Testis (tissue), 3 donors: Measurements from ENCODE around the gene CLMN. TPM values are rescaled to one million over a fixed set of nuclear protein-coding genes. Genes with fewer than 3 reads are reported as not detected.

Source experiments
- DNase-seq: peaks from one replicate; pipeline ENCODE4 v3.0.0-alpha.2; 2019
- H3K27ac ChIP-seq, 2 donors: fragments of 200-600 bp; sonication (generic); one replicate each; pipeline ENCODE4 v1.5.1; 2019
- H3K27me3 ChIP-seq: fragments of 200-600 bp; sonication (generic); one replicate; pipeline ENCODE4 v1.5.1; 2019
- H3K36me3 ChIP-seq: fragments of 200-600 bp; sonication (generic); one replicate; pipeline ENCODE4 v1.5.1; 2017; ENCODE audit warnings: low read depth; ENCODE audit errors: missing control alignments
- H3K4me1 ChIP-seq: fragments of 200-600 bp; sonication (generic); one replicate; pipeline ENCODE4 v1.5.1; 2019
- H3K4me3 ChIP-seq, 2 donors: fragments of 200-600 bp; sonication (generic); one replicate each; pipeline ENCODE4 v1.5.1; 2017 to 2019
- H3K9me3 ChIP-seq: fragments of 200-600 bp; sonication (generic); one replicate; pipeline ENCODE4 v1.5.1; 2017
- CTCF ChIP-seq, 3 experiments: fragments of 450-650 bp in 2 of 3; fragments of 200-600 bp in 1 of 3; sonication (generic) in 1 of 3; IDR thresholded peaks; one replicate each; pipeline ENCODE4 v1.5.1; 2016 to 2019; ENCODE audit warnings: antibody characterized with exemption in 3 of 3, mild to moderate bottlenecking in 2 of 3, moderate library complexity in 1 of 3
- POLR2A ChIP-seq: fragments of 450-650 bp; IDR thresholded peaks from one replicate; pipeline ENCODE4 v1.6.1; 2017; ENCODE audit warnings: antibody characterized with exemption, mild to moderate bottlenecking, moderate library complexity
- WGBS, 2 donors: methylation state at CpG; one replicate each; pipeline ENCODE4 v1.1.5; 2018; 5-methylcytosine and 5-hydroxymethylcytosine counted together
- intact Hi-C: fragments of 100-400 bp; cut with DNase I; formaldehyde crosslinking; loops from one replicate; pipeline ENCODE4 v1.15.1; 2023; ENCODE audit warnings: low total_unique reads
- polyA plus RNA-seq: library from polyadenylated mRNA; stranded (reverse); fragments of 350-450 nt; fragmentation: Illumina TruSeq; extraction: RNeasy Lipid Tissue Mini Kit (QIAGEN cat#74804); gene quantifications from one replicate; pipeline ENCODE4 v1.2.3, GENCODE V29; 2014; ENCODE audit warnings: low read depth, low replicate concordance; ENCODE audit not compliant: insufficient read depth
- total RNA-seq, 2 donors: library from RNA; depleted of rRNA; stranded (reverse); fragments of >200 nt; gene quantifications; one replicate each; pipeline ENCODE4 v1.2.3, GENCODE V29; 2016

The CLMN gene
- total and polyA plus RNA-seq, 3 donors from 2014 or later: 35.9 to 134 (median 68.0) TPM

DNA sequence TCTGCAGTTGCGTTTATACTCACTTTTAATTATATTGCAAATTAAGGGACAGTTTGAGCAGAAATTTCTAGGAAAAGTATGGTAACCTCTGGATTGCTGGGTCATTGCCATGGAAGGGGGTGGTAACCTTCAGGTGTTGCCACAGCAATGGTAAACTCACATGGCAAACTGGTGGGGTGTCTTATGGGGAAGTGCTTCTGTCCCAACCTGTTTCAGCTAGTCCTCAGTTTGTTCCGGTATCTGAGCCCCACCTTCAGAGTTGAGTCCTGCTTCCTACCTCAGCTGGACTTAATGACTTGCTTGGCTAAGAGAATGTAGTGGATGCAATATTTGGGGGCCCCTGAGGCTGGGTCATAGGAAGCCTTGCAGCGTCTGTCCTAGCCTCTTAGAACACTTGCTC lies 7.3 kb upstream of the CLMN start:
- no peaks in the 10 kb centered on the region for H3K4me1 ChIP-seq
- no peaks in the 10 kb centered on the region for H3K27me3 ChIP-seq
- no peak overlapping the region for H3K27ac ChIP-seq
- TF ChIP-seq CTCF (IDR thresholded peaks at IDR 0.05) (no peak), POLR2A (no peak)
- H3K36me3 ChIP-seq: no peaks in the 10 kb centered on the region
- no peak overlapping the region for H3K4me3 ChIP-seq
- no peak for DNase-seq
- no peaks in the 10 kb centered on the region for H3K9me3 ChIP-seq
- intact Hi-C loops: no loop called here
- 92 to 100% methylated on average over 2 to 3 of the region's 3 CpGs for WGBS, 2 donors

DNA sequence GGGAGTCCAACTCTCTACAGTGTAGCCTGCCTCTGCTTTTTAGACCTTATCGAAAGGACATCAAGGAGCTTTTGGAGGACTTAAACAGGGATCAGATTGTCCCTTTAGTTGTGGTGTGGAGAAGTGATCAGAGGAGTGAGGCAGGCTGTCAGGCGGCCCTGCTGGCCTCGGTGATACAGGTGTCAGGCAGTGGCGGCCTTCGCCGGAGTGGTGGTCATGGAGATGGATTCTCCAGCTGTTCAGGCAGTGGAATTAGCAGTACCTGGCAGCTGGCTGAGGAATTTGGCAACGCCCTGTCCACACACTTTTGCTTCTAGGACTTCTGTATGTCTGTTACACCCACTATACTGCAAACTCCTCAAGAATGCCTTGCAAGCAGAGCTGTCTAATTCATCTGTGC lies 4.2 kb upstream of the CLMN start:
- DNase-seq: no peak
- intact Hi-C loops: no loop called here
- no peak overlapping the region for H3K4me3 ChIP-seq
- no peaks in the 10 kb centered on the region for H3K9me3 ChIP-seq
- no peaks in the 10 kb centered on the region for H3K27me3 ChIP-seq
- peaks cover 6% of the 10 kb centered on the region for H3K4me1 ChIP-seq
- no peak overlapping the region for H3K27ac ChIP-seq
- TF ChIP-seq CTCF (IDR thresholded peaks at IDR 0.05) (no peak), POLR2A (no peak)
- WGBS, 2 donors: 94 to 98% methylated on average over 6 to 7 of the region's 7 CpGs
- no peaks in the 10 kb centered on the region for H3K36me3 ChIP-seq

DNA sequence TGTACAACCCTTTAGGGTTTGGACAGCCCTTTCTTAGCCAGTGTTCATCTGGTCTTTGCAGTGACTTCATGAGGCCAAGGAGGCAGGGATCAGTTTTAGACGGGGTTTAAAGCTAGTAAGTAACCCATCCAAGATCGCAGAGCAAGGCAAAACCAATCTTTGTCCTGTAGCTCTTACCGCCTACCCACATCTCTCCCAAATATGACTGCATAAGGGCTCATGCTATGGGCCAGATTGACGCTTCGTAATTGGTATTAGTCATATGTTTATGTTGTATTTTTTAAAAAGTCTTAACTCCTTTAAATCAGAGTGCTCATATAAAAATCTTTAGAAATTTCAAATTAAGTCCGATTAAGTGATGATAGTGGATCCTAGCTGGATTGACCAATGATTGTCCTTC lies 3.7 kb upstream of the CLMN start:
- no peaks in the 10 kb centered on the region for H3K9me3 ChIP-seq
- 85 to 93% methylated on average over 6 of the region's 6 CpGs for WGBS, 2 donors
- no peaks in the 10 kb centered on the region for H3K27me3 ChIP-seq
- peaks cover 6% of the 10 kb centered on the region for H3K4me1 ChIP-seq
- intact Hi-C loops: no loop called here
- H3K4me3 ChIP-seq: no peak overlapping the region
- TF ChIP-seq POLR2A (no peak), CTCF (IDR thresholded peaks at IDR 0.05) (no peak)
- H3K36me3 ChIP-seq: no peaks in the 10 kb centered on the region
- H3K27ac ChIP-seq: no peak overlapping the region
- DNase-seq: no peak

GRCh38 chr14:95322651-95323050 lies 2.9 kb upstream of the CLMN start:
- TF ChIP-seq CTCF (IDR thresholded peaks at IDR 0.05) (no peak), POLR2A (no peak)
- no peaks in the 10 kb centered on the region for H3K36me3 ChIP-seq

GRCh38 chr14:95321693-95322455 lies 2.2 kb upstream of the CLMN start:
- no peak overlapping the region for H3K4me3 ChIP-seq
- H3K4me1 ChIP-seq: peaks cover 6% of the 10 kb centered on the region
- no peak for TF ChIP-seq POLR2A
- no peak for TF ChIP-seq CTCF (IDR thresholded peaks at IDR 0.05)
- no peak for DNase-seq
- no peaks in the 10 kb centered on the region for H3K9me3 ChIP-seq
- WGBS, 2 donors: 86 to 89% methylated on average over 5 of the region's 5 CpGs
- no peaks in the 10 kb centered on the region for H3K36me3 ChIP-seq
- H3K27ac ChIP-seq: no peak overlapping the region
- H3K27me3 ChIP-seq: no peaks in the 10 kb centered on the region
- intact Hi-C loops: no loop called here

More at GRCh38 chr14:95322651-95323050, 2.9 kb upstream of the CLMN start:
- H3K9me3 ChIP-seq: no peaks in the 10 kb centered on the region
- no peak overlapping the region for H3K4me3 ChIP-seq
- DNase-seq: no peak
- no peak overlapping the region for H3K27ac ChIP-seq
- H3K27me3 ChIP-seq: no peaks in the 10 kb centered on the region
- WGBS, 2 donors: 91 to 93% methylated on average over 4 of the region's 4 CpGs
- H3K4me1 ChIP-seq: peaks cover 6% of the 10 kb centered on the region
- intact Hi-C loops: no loop called here
